SW 1271 (cell line): ENCODE measurements around the gene CDC34.

Source experiments
- DNase-seq, 2 experiments: peaks; one replicate each; lab custom pipeline; 2025; lab: John Stamatoyannopoulos, UW

The CDC34 gene

GRCh38 chr19:588741-589692 is 57.5 kb downstream of the CDC34 start:
- no peak for DNase-seq

- no peak for DNase-seq
These were observed 58.3 kb downstream of the CDC34 start, which contains the start of gene HCN2 for GRCh38 chr19:589693-590395. Gene HCN2 (plus strand): TSS chr19:589881. CDS start chr19:589946, 65 bp downstream.

GRCh38 chr19:590396-590745 is 58.8 kb downstream of the CDC34 start:
- no peak for DNase-seq

- no peak for DNase-seq
These were observed 59.2 kb downstream of the CDC34 start for GRCh38 chr19:590750-591098.

GRCh38 chr19:591099-591958 is 59.8 kb downstream of the CDC34 start:
- DNase-seq: no peak
